SU-DHL-6 (cell line): ENCODE measurements around the gene DAPK2.

Source experiments
- H2AFZ ChIP-seq: fragments of 200-600 bp; sonication (generic); 2 replicates; pipeline ENCODE4 v1.6.1; 2014; ENCODE audit warnings: low read depth, mild to moderate bottlenecking, moderate library complexity, mixed read lengths, antibody characterized with exemption, low read length; ENCODE audit not compliant: severe bottlenecking
- H3F3A ChIP-seq: fragments of 200-600 bp; shearing (Covaris generic); 2 replicates; pipeline ENCODE4 v1.6.0; 2016; ENCODE audit warnings: antibody characterized with exemption, mild to moderate bottlenecking; ENCODE audit not compliant: insufficient read depth
- H3K27ac ChIP-seq: fragments of 200-600 bp; sonication (generic); 2 replicates; pipeline ENCODE4 v1.5.1; 2016; ENCODE audit warnings: low read depth, mild to moderate bottlenecking, low read length, moderate library complexity, mixed read lengths
- H3K27me3 ChIP-seq: fragments of 200-600 bp; sonication (generic), shearing (Covaris generic); 2 replicates; pipeline ENCODE4 v1.6.0; 2014; ENCODE audit warnings: mild to moderate bottlenecking, low read length
- H3K36me3 ChIP-seq: fragments of 200-600 bp; sonication (generic); 2 replicates; pipeline ENCODE4 v1.6.1; 2014; ENCODE audit warnings: mild to moderate bottlenecking, low read length, mixed read lengths
- H3K4me2 ChIP-seq: fragments of 300-600, 200-600 bp; shearing (Covaris generic), sonication (generic); 2 replicates; pipeline ENCODE4 v1.6.0; 2014; ENCODE audit warnings: low read length, low read depth, mild to moderate bottlenecking; ENCODE audit not compliant: poor library complexity, severe bottlenecking
- H3K4me3 ChIP-seq: fragments of 200-600 bp; sonication (generic); 2 replicates; pipeline ENCODE4 v1.5.1; 2014; ENCODE audit warnings: antibody characterized with exemption, low read length, mild to moderate bottlenecking, mixed read lengths; ENCODE audit not compliant: insufficient read depth, poor library complexity, severe bottlenecking
- H3K79me2 ChIP-seq: fragments of 200-600 bp; sonication (generic); 2 replicates; pipeline ENCODE4 v1.6.1; 2014; ENCODE audit warnings: mild to moderate bottlenecking, low read length, moderate library complexity; ENCODE audit not compliant: insufficient read depth
- H3K9ac ChIP-seq: fragments of 200-600 bp; sonication (generic); 2 replicates; pipeline ENCODE4 v1.7.0; 2014; ENCODE audit warnings: mild to moderate bottlenecking, low read length
- H3K9me2 ChIP-seq: fragments of 200-600 bp; sonication (generic); replicated peaks from 2 replicates; pipeline ENCODE4 v1.6.1; 2014; ENCODE audit warnings: low read length; ENCODE audit not compliant: insufficient read depth
- H3K9me3 ChIP-seq: fragments of 200-600 bp; sonication (generic); 2 replicates; pipeline ENCODE4 v1.6.1; 2014; ENCODE audit warnings: low read length, mixed read lengths; ENCODE audit not compliant: insufficient read depth
- H4K20me1 ChIP-seq: fragments of 200-600 bp; sonication (generic); 2 replicates; pipeline ENCODE4 v1.6.1; 2014; ENCODE audit warnings: low read depth, mild to moderate bottlenecking, antibody characterized with exemption, low read length, moderate library complexity, mixed read lengths
- EZH2phosphoT487 ChIP-seq: fragments of 200-600 bp; sonication (generic), shearing (Covaris generic); conservative IDR thresholded peaks from 2 replicates; pipeline ENCODE4 v1.6.1; 2018; ENCODE audit warnings: mild to moderate bottlenecking, antibody characterized with exemption, low read length, moderate library complexity, mixed read lengths
- TF ChIP-seq, protein P1 (sequence below): fragments of 200-600 bp; sonication (generic); IDR thresholded peaks from one replicate; pipeline ENCODE4 v1.5.1; 2017; ENCODE audit warnings: antibody characterized with exemption, mild to moderate bottlenecking, low read length, moderate library complexity; ENCODE audit not compliant: insufficient read depth, poor library complexity, severe bottlenecking

The DAPK2 gene

GRCh38 chr15:63973212-63974009 lies 72.9 kb downstream of the DAPK2 start:
- Histone ChIP-seq H3K27ac (no peak overlapping the region), H3F3A (no peaks in the 10 kb centered on the region), H3K4me3 (no peak overlapping the region), H3K9ac (no peak overlapping the region), H2AFZ (no peak overlapping the region), H4K20me1 (no peaks in the 10 kb centered on the region), H3K4me2 (no peak overlapping the region), H3K9me2 (no peaks in the 10 kb centered on the region), H3K9me3 (no peaks in the 10 kb centered on the region), H3K36me3 (no peaks in the 10 kb centered on the region), H3K79me2 (no peaks in the 10 kb centered on the region), H3K27me3 (no peaks in the 10 kb centered on the region)
- TF ChIP-seq, protein P1, sequence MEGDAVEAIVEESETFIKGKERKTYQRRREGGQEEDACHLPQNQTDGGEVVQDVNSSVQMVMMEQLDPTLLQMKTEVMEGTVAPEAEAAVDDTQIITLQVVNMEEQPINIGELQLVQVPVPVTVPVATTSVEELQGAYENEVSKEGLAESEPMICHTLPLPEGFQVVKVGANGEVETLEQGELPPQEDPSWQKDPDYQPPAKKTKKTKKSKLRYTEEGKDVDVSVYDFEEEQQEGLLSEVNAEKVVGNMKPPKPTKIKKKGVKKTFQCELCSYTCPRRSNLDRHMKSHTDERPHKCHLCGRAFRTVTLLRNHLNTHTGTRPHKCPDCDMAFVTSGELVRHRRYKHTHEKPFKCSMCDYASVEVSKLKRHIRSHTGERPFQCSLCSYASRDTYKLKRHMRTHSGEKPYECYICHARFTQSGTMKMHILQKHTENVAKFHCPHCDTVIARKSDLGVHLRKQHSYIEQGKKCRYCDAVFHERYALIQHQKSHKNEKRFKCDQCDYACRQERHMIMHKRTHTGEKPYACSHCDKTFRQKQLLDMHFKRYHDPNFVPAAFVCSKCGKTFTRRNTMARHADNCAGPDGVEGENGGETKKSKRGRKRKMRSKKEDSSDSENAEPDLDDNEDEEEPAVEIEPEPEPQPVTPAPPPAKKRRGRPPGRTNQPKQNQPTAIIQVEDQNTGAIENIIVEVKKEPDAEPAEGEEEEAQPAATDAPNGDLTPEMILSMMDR, result no peak
- no peak for TF ChIP-seq EZH2phosphoT487

GRCh38 chr15:63972801-63973200 lies 73.5 kb downstream of the DAPK2 start:
- Histone ChIP-seq H3K9ac (no peak overlapping the region), H3K27ac (no peak overlapping the region)

GRCh38 chr15:63971904-63972303 lies 74.4 kb downstream of the DAPK2 start:
- Histone ChIP-seq H3K9ac (no peak overlapping the region), H3K4me3 (no peak overlapping the region), H3K27ac (no peak overlapping the region), H3K9me2 (no peaks in the 10 kb centered on the region), H3K36me3 (no peaks in the 10 kb centered on the region), H3K79me2 (no peaks in the 10 kb centered on the region), H4K20me1 (no peaks in the 10 kb centered on the region), H3F3A (no peaks in the 10 kb centered on the region), H3K27me3 (no peaks in the 10 kb centered on the region), H2AFZ (no peak overlapping the region), H3K4me2 (no peak overlapping the region), H3K9me3 (no peaks in the 10 kb centered on the region)
- no peak for TF ChIP-seq EZH2phosphoT487
- TF ChIP-seq, protein P1, result no peak

More at GRCh38 chr15:63972801-63973200, 73.5 kb downstream of the DAPK2 start:
- H3K27me3 ChIP-seq, result no peaks in the 10 kb centered on the region
- H3K79me2 ChIP-seq, result no peaks in the 10 kb centered on the region
- H3K4me2 ChIP-seq, result no peak overlapping the region
- no peak for TF ChIP-seq EZH2phosphoT487
- TF ChIP-seq, protein P1, result no peak
- no peaks in the 10 kb centered on the region for H3K9me2 ChIP-seq
- no peaks in the 10 kb centered on the region for H3K9me3 ChIP-seq
- no peak overlapping the region for H3K4me3 ChIP-seq
- no peaks in the 10 kb centered on the region for H3K36me3 ChIP-seq
- no peaks in the 10 kb centered on the region for H4K20me1 ChIP-seq
- no peaks in the 10 kb centered on the region for H3F3A ChIP-seq
- no peak overlapping the region for H2AFZ ChIP-seq
